Astrocyte (in vitro differentiated cells and primary cell): ENCODE measurements around the gene UFSP1. TPM values are rescaled to one million over a fixed set of nuclear protein-coding genes. Genes with fewer than 3 reads are reported as not detected.
A peak's percentile ranks its signal among the peaks of the same experiment; 100 is the strongest.

ENCODE experiments used
- DNase-seq: peaks from one replicate; pipeline ENCODE4 v3.0.0-alpha.2; 2010; ENCODE audit warnings: low read depth
- FAIRE-seq: peaks from 2 replicates; lab custom pipeline; 2011; peaks lifted over from hg19 to GRCh38; lab: Jason Lieb, UNC
- H2AFZ ChIP-seq: 2 replicates; pipeline ENCODE4 v1.6.0; 2012; ENCODE audit warnings: low read depth, low read length, inconsistent platforms
- H3K27ac ChIP-seq: 2 replicates; pipeline ENCODE4 v1.5.1; 2011; ENCODE audit warnings: low read depth, low read length, inconsistent platforms
- H3K27me3 ChIP-seq: 2 replicates; pipeline ENCODE4 v1.6.0; 2011; ENCODE audit warnings: low read length, inconsistent platforms; ENCODE audit not compliant: insufficient read depth
- H3K36me3 ChIP-seq: 2 replicates; pipeline ENCODE4 v1.5.1; 2011; ENCODE audit warnings: low read length, inconsistent platforms; ENCODE audit not compliant: insufficient read depth
- H3K4me1 ChIP-seq: 2 replicates; pipeline ENCODE4 v1.5.1; 2011; ENCODE audit warnings: low read length, inconsistent platforms; ENCODE audit not compliant: insufficient read depth
- H3K4me2 ChIP-seq: 2 replicates; pipeline ENCODE4 v1.6.0; 2012; ENCODE audit warnings: low read length, inconsistent platforms
- H3K4me3 ChIP-seq: 2 replicates; pipeline ENCODE4 v1.5.1; 2011; ENCODE audit warnings: low read depth, mild to moderate bottlenecking, low read length, inconsistent platforms; ENCODE audit not compliant: insufficient read depth
- H3K79me2 ChIP-seq: 2 replicates; pipeline ENCODE4 v1.6.0; 2012; ENCODE audit warnings: mild to moderate bottlenecking, low read length, inconsistent platforms; ENCODE audit not compliant: insufficient read depth
- H3K9ac ChIP-seq: 2 replicates; pipeline ENCODE4 v1.6.0; 2012; ENCODE audit warnings: mild to moderate bottlenecking, low read length, inconsistent platforms
- H3K9me3 ChIP-seq: 2 replicates; pipeline ENCODE4 v1.5.1; 2012; ENCODE audit warnings: low read depth, mild to moderate bottlenecking, low read length, inconsistent platforms; ENCODE audit not compliant: insufficient read depth
- H4K20me1 ChIP-seq: 2 replicates; pipeline ENCODE4 v1.6.0; 2012; ENCODE audit warnings: low read length, inconsistent platforms; ENCODE audit not compliant: insufficient read depth
- H3K27ac Mint-ChIP-seq: one replicate; pipeline ENCODE4 v1.8.0; 2021; ENCODE audit warnings: mild to moderate bottlenecking, mixed read lengths; ENCODE audit not compliant: unreplicated experiment
- H3K27me3 Mint-ChIP-seq: one replicate; pipeline ENCODE4 v1.8.0; 2021; ENCODE audit warnings: low read depth, mixed read lengths; ENCODE audit not compliant: unreplicated experiment
- H3K36me3 Mint-ChIP-seq: one replicate; pipeline ENCODE4 v1.8.0; 2021; ENCODE audit warnings: low read depth, mixed read lengths; ENCODE audit not compliant: unreplicated experiment
- H3K4me1 Mint-ChIP-seq: one replicate; pipeline ENCODE4 v1.8.0; 2021; ENCODE audit warnings: low read depth, mixed read lengths; ENCODE audit not compliant: unreplicated experiment
- H3K4me3 Mint-ChIP-seq: one replicate; pipeline ENCODE4 v1.8.0; 2021; ENCODE audit warnings: mild to moderate bottlenecking, moderate library complexity, mixed read lengths; ENCODE audit not compliant: unreplicated experiment
- H3K9me3 Mint-ChIP-seq: one replicate; pipeline ENCODE4 v1.8.0; 2021; ENCODE audit warnings: mild to moderate bottlenecking, mixed read lengths; ENCODE audit not compliant: unreplicated experiment
- CTCF ChIP-seq: IDR thresholded peaks from 2 replicates; pipeline ENCODE4 v1.5.1; 2011; ENCODE audit warnings: low read depth, mild to moderate bottlenecking, inconsistent platforms, low read length, moderate library complexity; ENCODE audit not compliant: insufficient read depth
- EZH2 ChIP-seq: IDR thresholded peaks from 2 replicates; pipeline ENCODE4 v1.6.1; 2012; ENCODE audit warnings: mild to moderate bottlenecking, low read length, inconsistent platforms; ENCODE audit not compliant: insufficient read depth
- total RNA-seq: library from RNA; stranded (reverse); gene quantifications from 2 replicates; pipeline ENCODE4 v1.2.1, GENCODE V29; 2021

Gene UFSP1
- total RNA-seq, 1 donor from 2014 or later, result 2.7 TPM

GRCh38 chr7:100892364-100893317, 3.1 kb upstream of the UFSP1 start:
- peaks cover 24% of the 10 kb centered on the region for H3K4me1 Mint-ChIP-seq
- no peak overlapping the region for H3K4me3 Mint-ChIP-seq
- no peak overlapping the region for H3K9ac ChIP-seq
- no peak overlapping the region for H3K27ac Mint-ChIP-seq
- peaks cover 11% of the 10 kb centered on the region for H3K27me3 Mint-ChIP-seq
- peaks cover 9% of the 10 kb centered on the region for H3K36me3 ChIP-seq
- FAIRE-seq, result no peak
- H3K4me2 ChIP-seq, result no peak overlapping the region
- no peak overlapping the region for H3K4me3 ChIP-seq
- H3K27me3 ChIP-seq, result peaks cover 10% of the 10 kb centered on the region
- peaks cover 12% of the 10 kb centered on the region for H4K20me1 ChIP-seq
- no peak overlapping the region for H3K27ac ChIP-seq
- no peak for DNase-seq
- TF ChIP-seq CTCF (no peak), EZH2 (no peak)
- H3K9me3 ChIP-seq, result no peaks in the 10 kb centered on the region
- peaks cover 43% of the 10 kb centered on the region for H3K4me1 ChIP-seq
- H3K36me3 Mint-ChIP-seq, result peaks cover 7% of the 10 kb centered on the region
- H3K9me3 Mint-ChIP-seq, result no peaks in the 10 kb centered on the region
- H2AFZ ChIP-seq, result no peak overlapping the region
- peaks cover 19% of the 10 kb centered on the region for H3K79me2 ChIP-seq

GRCh38 chr7:100891568-100892247, 2.2 kb upstream of the UFSP1 start:
- Histone ChIP-seq H3K4me3 (no peak overlapping the region), H3K4me1 (peaks cover 40% of the 10 kb centered on the region), H3K27ac (no peak overlapping the region), H3K79me2 (peaks cover 28% of the 10 kb centered on the region), H3K9ac (no peak overlapping the region), H2AFZ (peak overlapping the region; percentile 49), H4K20me1 (peaks cover 21% of the 10 kb centered on the region), H3K27me3 (peaks cover 9% of the 10 kb centered on the region), H3K4me2 (peak overlapping the region; percentile 96), H3K9me3 (no peaks in the 10 kb centered on the region), H3K36me3 (peaks cover 14% of the 10 kb centered on the region)
- H3K36me3 Mint-ChIP-seq, result peaks cover 10% of the 10 kb centered on the region
- H3K9me3 Mint-ChIP-seq, result no peaks in the 10 kb centered on the region
- peak overlapping the region; percentile 84 for H3K4me3 Mint-ChIP-seq
- peak; percentile 27 for DNase-seq
- peaks cover 25% of the 10 kb centered on the region for H3K4me1 Mint-ChIP-seq
- no peak for FAIRE-seq
- peaks cover 8% of the 10 kb centered on the region for H3K27me3 Mint-ChIP-seq
- no peak for TF ChIP-seq EZH2
- no peak for TF ChIP-seq CTCF
- peak overlapping the region; percentile 91 for H3K27ac Mint-ChIP-seq
